ENCODE results near the gene ARHGEF39. TPM values are rescaled to one million over a fixed set of nuclear protein-coding genes. Genes with fewer than 3 reads are reported as not detected.
A peak's percentile ranks its signal among the peaks of the same experiment; 100 is the strongest.
"Not testable (repeated sequence)": the region's sequence is repeated elsewhere in the genome, so short reads cannot be mapped to it uniquely, and the experiment has no call there.

ARHGEF39 gene
- total RNA-seq, 4 donors from 2014 or later, result 1.3 to 17.5 (median 5.1) TPM

DNA sequence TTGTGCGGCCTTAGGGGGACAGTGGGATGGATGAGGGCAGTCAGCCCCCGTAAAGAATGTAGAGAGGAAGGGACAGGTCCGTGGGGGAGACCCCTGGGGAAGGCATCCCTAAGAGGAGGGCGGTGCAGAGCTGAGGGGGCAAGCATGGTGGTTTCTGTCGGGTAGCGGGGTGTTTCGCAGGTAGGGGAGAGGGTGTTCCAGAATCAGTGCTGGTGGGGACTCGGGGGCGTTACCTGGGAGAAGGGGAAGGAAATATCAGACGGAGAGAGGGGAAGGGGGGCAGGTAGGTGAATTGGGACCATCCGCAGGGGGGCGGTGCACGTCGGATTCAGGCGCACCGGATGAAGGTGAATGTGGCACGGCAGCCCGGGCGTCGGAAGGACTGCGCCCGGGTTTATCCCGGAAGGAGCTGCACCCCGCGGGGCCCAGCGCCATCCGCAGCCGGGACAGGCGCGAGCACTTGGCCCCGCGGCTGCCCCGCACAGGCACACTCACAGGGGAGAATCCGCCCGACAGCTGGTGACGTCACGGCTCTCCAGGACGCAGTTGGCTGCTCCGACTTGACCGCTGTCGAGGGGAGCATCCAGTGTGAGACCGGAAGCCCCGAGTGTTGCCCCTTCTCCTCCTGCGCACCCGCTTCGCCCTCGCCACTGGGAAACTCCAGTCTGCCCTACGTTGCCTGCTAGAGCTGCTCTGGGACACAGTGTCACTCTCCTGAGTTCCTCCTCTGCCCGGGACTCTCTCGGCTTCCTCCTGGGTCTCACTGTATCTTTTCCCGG lies 48.1 kb downstream of the ARHGEF39 start:
- no peaks in the 10 kb centered on the region for H3K9me3 ChIP-seq
- WGBS, 2 donors, result 15 to 21% methylated on average over 29 to 35 of the region's 51 CpGs
- TF ChIP-seq, protein P1, sequence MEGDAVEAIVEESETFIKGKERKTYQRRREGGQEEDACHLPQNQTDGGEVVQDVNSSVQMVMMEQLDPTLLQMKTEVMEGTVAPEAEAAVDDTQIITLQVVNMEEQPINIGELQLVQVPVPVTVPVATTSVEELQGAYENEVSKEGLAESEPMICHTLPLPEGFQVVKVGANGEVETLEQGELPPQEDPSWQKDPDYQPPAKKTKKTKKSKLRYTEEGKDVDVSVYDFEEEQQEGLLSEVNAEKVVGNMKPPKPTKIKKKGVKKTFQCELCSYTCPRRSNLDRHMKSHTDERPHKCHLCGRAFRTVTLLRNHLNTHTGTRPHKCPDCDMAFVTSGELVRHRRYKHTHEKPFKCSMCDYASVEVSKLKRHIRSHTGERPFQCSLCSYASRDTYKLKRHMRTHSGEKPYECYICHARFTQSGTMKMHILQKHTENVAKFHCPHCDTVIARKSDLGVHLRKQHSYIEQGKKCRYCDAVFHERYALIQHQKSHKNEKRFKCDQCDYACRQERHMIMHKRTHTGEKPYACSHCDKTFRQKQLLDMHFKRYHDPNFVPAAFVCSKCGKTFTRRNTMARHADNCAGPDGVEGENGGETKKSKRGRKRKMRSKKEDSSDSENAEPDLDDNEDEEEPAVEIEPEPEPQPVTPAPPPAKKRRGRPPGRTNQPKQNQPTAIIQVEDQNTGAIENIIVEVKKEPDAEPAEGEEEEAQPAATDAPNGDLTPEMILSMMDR (IDR thresholded peaks at IDR 0.05), result peak in 2 of 6 experiments; percentile 1 to 18
- peak in 1 of 4 donors; percentile 40 for TF ChIP-seq POLR2A (IDR thresholded peaks at IDR 0.05)
- intact Hi-C loops (cut with DNase I), result no loop called here
- H3K27ac ChIP-seq, result peak overlapping the region in 3 of 4 donors; percentile 5 to 30 (median 25)
- H3K4me1 ChIP-seq, result peaks cover 0 to 28% (median 13%) of the 10 kb centered on the region in 3 donors
- H3K4me3 ChIP-seq, result peak overlapping the region; percentile 14 to 71 (median 46)
- H3K36me3 ChIP-seq, result no peaks in the 10 kb centered on the region
- H3K27me3 ChIP-seq, result peaks cover 0 to 18% (median 0%) of the 10 kb centered on the region in 4 donors
- no peak for DNase-seq

DNA sequence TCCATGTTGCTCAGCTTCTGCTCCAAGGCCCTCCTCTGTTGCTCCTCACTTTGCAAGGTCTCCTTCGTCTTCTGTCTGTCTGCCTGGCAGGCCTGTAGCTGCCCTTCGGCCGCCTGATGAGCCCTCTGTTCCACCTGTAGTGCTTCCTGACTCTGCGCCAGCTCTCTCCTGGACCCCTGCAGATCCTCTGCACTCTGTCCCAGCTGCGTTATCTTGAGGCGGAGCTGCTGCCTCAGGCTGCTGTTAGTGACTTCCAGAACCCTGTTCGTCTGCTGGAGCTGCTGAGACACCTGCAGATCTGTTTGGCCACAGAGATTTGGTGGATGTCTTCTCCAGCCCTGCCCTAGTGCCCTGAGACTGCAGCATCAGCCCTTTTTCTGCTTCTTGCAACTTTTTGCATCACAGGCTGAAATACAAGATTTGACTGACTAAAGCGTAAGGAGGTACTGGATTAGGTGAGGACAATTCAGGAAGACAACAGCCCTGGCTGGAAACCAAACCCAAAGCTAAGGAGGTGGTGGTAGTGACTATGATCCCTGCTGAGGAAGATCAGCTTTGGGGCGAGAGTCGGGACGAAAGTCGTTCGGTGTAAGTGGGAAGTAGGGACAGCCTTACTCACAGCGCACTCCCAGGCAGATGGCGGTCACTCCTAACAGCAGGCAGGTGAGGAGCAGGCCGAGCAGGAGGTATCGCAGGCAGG lies 48.9 kb downstream of the ARHGEF39 start:
- Histone ChIP-seq H3K36me3 (no peaks in the 10 kb centered on the region), H3K4me1 (peaks cover 0 to 28% (median 13%) of the 10 kb centered on the region in 3 donors), H3K4me3 (no peak overlapping the region), H3K27me3 (peaks cover 0 to 18% (median 0%) of the 10 kb centered on the region in 4 donors), H3K9me3 (no peaks in the 10 kb centered on the region), H3K27ac (no peak overlapping the region)
- intact Hi-C loops (cut with DNase I), result no loop called here
- WGBS, 2 donors, result 80 to 82% methylated on average over 11 to 15 of the region's 17 CpGs
- TF ChIP-seq POLR2A (IDR thresholded peaks at IDR 0.05), result no peak
- TF ChIP-seq, protein P1 (IDR thresholded peaks at IDR 0.05), result no peak
- DNase-seq, result no peak

DNA sequence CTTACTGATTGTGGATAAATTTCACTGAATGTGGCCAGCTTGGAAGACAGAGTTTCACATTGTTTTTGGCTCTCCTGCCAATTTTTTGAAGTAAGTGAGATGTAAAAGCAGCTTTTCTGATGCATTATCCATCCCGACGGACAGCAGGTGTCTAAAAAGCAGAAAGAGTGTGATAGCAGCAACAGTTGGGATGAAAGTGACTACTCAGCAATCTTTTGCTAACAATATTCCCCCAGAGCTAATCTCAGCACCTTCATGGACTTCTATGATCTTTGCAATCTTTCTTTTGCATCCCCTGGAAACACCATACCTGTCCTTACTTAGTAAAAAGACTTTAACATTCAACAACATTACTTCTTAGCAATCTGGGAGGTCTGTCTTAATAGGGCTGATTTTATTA lies 52.2 kb downstream of the ARHGEF39 start:
- no peak for DNase-seq
- intact Hi-C loops (cut with DNase I), result no loop called here
- H3K4me3 ChIP-seq, result no peak overlapping the region
- no peaks in the 10 kb centered on the region for H3K9me3 ChIP-seq
- H3K36me3 ChIP-seq, result peaks cover 14 to 28% (median 16%) of the 10 kb centered on the region in 3 donors
- H3K27me3 ChIP-seq, result peaks cover 0 to 16% (median 0%) of the 10 kb centered on the region in 4 donors
- 85 to 91% methylated on average over 2 of the region's 2 CpGs for WGBS, 2 donors
- peaks cover 0 to 16% (median 13%) of the 10 kb centered on the region in 3 donors for H3K4me1 ChIP-seq
- no peak overlapping the region for H3K27ac ChIP-seq
- TF ChIP-seq, protein P1 (IDR thresholded peaks at IDR 0.05), result no peak
- TF ChIP-seq POLR2A (IDR thresholded peaks at IDR 0.05), result no peak

DNA sequence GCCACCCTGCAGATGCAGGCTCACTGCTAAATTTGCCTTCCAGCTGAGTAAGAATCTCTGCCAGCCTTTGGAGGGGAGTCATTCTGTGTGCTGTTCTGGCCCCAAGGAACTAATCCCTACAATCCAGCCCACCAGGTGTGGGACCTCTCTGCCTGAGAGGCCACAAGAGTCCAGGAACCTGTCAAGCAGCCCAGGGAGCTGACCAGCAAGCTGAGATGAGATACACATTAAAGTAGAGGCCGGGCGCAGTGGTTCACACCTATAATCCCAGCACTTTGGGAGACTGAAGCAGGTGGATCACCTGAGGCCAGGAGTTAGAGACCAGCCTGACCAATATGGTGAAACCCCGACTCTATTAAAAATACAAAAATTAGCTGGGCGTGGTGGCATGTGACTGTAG lies 52.9 kb downstream of the ARHGEF39 start:
- H3K9me3 ChIP-seq; H3K27ac ChIP-seq; H3K4me3 ChIP-seq; DNase-seq; intact Hi-C loops (cut with DNase I); H3K27me3 ChIP-seq: not testable (repeated sequence)
- peaks cover 14 to 35% (median 17%) of the 10 kb centered on the region in 3 donors for H3K36me3 ChIP-seq
- peaks cover 0 to 14% (median 7%) of the 10 kb centered on the region in 3 donors for H3K4me1 ChIP-seq
- 87 to 92% methylated on average over 4 of the region's 4 CpGs for WGBS, 2 donors

DNA sequence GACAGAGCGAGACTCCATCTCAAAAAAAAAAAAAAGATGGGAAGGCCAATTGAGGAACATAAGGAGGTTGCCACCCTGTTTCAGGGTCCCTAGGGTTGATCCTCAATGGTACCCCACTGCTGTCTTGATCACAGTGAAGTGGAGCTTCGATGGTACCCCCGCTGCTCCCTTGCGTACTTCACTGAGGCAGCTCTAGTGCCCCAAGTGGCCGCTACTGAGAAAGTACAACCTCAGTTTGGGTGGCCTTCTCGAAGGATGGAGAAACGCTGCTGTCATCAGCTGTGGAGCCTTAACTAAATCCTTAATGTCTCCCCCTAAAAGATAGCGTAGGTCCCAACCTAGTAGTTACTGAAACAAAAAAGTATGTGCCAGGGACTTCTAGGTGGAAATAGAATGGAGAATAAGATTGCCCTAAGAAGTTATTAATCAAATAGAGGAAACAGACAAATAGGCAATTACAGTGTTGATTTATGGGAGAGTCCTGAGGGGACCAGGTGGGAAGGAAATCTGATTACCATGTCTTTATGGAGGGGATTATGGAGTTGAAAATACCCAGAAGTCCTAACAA lies 53.7 kb downstream of the ARHGEF39 start:
- no peak overlapping the region for H3K27ac ChIP-seq
- peaks cover 5 to 14% (median 5%) of the 10 kb centered on the region in 3 donors for H3K4me1 ChIP-seq
- H3K9me3 ChIP-seq, result no peaks in the 10 kb centered on the region
- H3K36me3 ChIP-seq, result peaks cover 14 to 40% (median 17%) of the 10 kb centered on the region in 3 donors
- no peak for DNase-seq
- intact Hi-C loops (cut with DNase I), result no loop called here
- 13% methylated on average over 7 to 8 of the region's 8 CpGs for WGBS, 2 donors
- TF ChIP-seq POLR2A (IDR thresholded peaks at IDR 0.05), result no peak
- TF ChIP-seq, protein P1 (IDR thresholded peaks at IDR 0.05), result peak in 5 of 6 experiments; percentile 25 to 67 (median 47)
- H3K27me3 ChIP-seq, result peaks cover 0 to under 1% (median 0%) of the 10 kb centered on the region in 4 donors
- no peak overlapping the region for H3K4me3 ChIP-seq

Data from esophagus squamous epithelium (tissue), 5 donors.